Sigmoid colon (tissue), 7 donors: ENCODE results near the gene GDF15. TPM values are rescaled to one million over a fixed set of nuclear protein-coding genes. Genes with fewer than 3 reads are reported as not detected.

Experiments
- DNase-seq: peaks from one replicate; pipeline ENCODE4 v3.0.0-alpha.2; 2019
- H3K27ac ChIP-seq, 4 donors: fragments of 200-600 bp; sonication (generic); one replicate each; pipeline ENCODE4 v1.5.1; 2016 to 2019; ENCODE audit warnings: mild to moderate bottlenecking in 1 of 4
- H3K27me3 ChIP-seq, 3 donors: fragments of 200-600 bp; sonication (generic); one replicate each; pipeline ENCODE4 v1.5.1; 2019; ENCODE audit warnings: mild to moderate bottlenecking in 1 of 3
- H3K36me3 ChIP-seq, 4 donors: fragments of 200-600 bp; sonication (generic); one replicate each; pipeline ENCODE4 v1.5.1; 2016 to 2019
- H3K4me1 ChIP-seq, 4 donors: fragments of 200-600 bp; sonication (generic); one replicate each; pipeline ENCODE4 v1.5.1; 2017 to 2019
- H3K4me3 ChIP-seq, 4 donors: fragments of 200-600 bp; sonication (generic); one replicate each; pipeline ENCODE4 v1.5.1; 2017 to 2019; ENCODE audit warnings: mild to moderate bottlenecking in 2 of 4, moderate library complexity in 1 of 4
- H3K9me3 ChIP-seq, 4 donors: fragments of 200-600 bp in 3 of 4; sonication (generic) in 3 of 4; one replicate each; pipeline versions ENCODE4 v1.5.1 to v1.6.1; 2013 to 2019
- EP300 ChIP-seq, 4 donors: sonication (generic); formaldehyde crosslinking; IDR thresholded peaks; one replicate each; pipeline ENCODE4 v1.6.1; 2017; ENCODE audit warnings: antibody characterized with exemption in 4 of 4
- POLR2A ChIP-seq, 2 donors: fragments of 450-650 bp; IDR thresholded peaks; one replicate each; pipeline ENCODE4 v1.6.1; 2016; ENCODE audit warnings: antibody characterized with exemption in 2 of 2, mild to moderate bottlenecking in 2 of 2, moderate library complexity in 2 of 2
- POLR2AphosphoS5 ChIP-seq, 4 donors: sonication (generic); formaldehyde crosslinking; IDR thresholded peaks; one replicate each; pipeline ENCODE4 v1.6.1; 2017; ENCODE audit warnings: antibody characterized with exemption in 4 of 4
- WGBS, 2 donors: extraction: QIAGEN DNeasy Blood & Tissue Kit; methylation state at CpG; one replicate each; pipeline ENCODE4 v1.1.7; 2013; 5-methylcytosine and 5-hydroxymethylcytosine counted together
- intact Hi-C: fragments of 100-400 bp; cut with DNase I; formaldehyde crosslinking; loops from one replicate; pipeline ENCODE4 v1.15.1; 2023
- polyA plus RNA-seq, 3 donors: library from polyadenylated mRNA; stranded (reverse); fragments of 200-250 nt; gene quantifications; one replicate each; pipeline ENCODE4 v1.2.3, GENCODE V29; 2013
- total RNA-seq, 4 donors: library from RNA; depleted of rRNA; stranded (reverse); fragments of >200 nt; gene quantifications; one replicate each; pipeline ENCODE4 v1.1.0, GENCODE V29; 2016
- TF ChIP-seq, protein P1 (sequence below), 4 experiments: fragments of 450-650 bp in 3 of 4; fragments of 200-600 bp in 1 of 4; IDR thresholded peaks; one replicate each; pipeline ENCODE4 v1.5.1; 2016 to 2019; ENCODE audit warnings: antibody characterized with exemption in 4 of 4, mild to moderate bottlenecking in 3 of 4, moderate library complexity in 2 of 4
- donor health status: healthy with polysubstance abuse.
- donor health status: Bipolar disorder and iron deficiency.
- donor health status: healthy.

Gene GDF15
- total and polyA plus RNA-seq, 7 donors = 1.1 to 79.7 (median 7.2) TPM

DNA sequence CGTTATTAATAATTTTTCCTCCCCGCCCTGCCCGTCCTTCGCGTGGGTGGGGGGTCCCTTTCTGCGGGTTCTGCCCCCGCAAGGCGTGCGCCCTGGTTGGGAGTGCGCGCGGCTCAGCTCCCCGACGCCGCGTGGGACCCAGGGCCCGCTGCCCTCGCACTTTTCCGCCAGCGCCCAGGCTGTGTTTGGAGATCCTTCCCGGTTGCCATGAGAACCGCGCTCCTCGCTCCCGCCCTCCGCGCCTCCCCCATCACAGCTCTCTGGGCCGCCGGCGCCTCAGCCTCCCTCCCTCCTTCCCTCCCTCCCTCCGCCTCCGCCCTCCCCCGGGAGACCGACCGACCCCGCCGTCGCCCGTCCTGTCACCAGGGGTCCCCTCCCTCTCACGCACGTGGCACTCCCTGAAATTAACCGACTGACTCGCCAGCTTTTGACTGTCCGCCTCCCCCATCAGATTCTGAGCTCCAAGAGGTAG, 30.9 kb downstream of the GDF15 start:
- no peaks in the 10 kb centered on the region for H3K9me3 ChIP-seq
- no peaks in the 10 kb centered on the region for H3K36me3 ChIP-seq
- TF ChIP-seq POLR2AphosphoS5 (IDR thresholded peaks at IDR 0.05) (peak in 3 of 4 donors; percentile 49 to 69 (median 56)), POLR2A (IDR thresholded peaks at IDR 0.05) (no peak), EP300 (IDR thresholded peaks at IDR 0.05) (no peak)
- peak overlapping the region; percentile 82 to 88 (median 86) for H3K27ac ChIP-seq
- peak; percentile 95 for DNase-seq
- peak overlapping the region; percentile 6 to 74 (median 38) for H3K4me3 ChIP-seq
- 1% methylated on average over 44 of the region's 44 CpGs for WGBS, 2 donors
- intact Hi-C loops = loop anchor here (5.0 to 10.0 kb wide), 2 partner anchors 135 to 302 kb away; partner anchors contain the start of gene JUND
- H3K4me1 ChIP-seq = peaks cover 0 to 68% (median 62%) of the 10 kb centered on the region in 4 donors
- peaks cover 0 to 29% (median 3%) of the 10 kb centered on the region in 3 donors for H3K27me3 ChIP-seq

DNA sequence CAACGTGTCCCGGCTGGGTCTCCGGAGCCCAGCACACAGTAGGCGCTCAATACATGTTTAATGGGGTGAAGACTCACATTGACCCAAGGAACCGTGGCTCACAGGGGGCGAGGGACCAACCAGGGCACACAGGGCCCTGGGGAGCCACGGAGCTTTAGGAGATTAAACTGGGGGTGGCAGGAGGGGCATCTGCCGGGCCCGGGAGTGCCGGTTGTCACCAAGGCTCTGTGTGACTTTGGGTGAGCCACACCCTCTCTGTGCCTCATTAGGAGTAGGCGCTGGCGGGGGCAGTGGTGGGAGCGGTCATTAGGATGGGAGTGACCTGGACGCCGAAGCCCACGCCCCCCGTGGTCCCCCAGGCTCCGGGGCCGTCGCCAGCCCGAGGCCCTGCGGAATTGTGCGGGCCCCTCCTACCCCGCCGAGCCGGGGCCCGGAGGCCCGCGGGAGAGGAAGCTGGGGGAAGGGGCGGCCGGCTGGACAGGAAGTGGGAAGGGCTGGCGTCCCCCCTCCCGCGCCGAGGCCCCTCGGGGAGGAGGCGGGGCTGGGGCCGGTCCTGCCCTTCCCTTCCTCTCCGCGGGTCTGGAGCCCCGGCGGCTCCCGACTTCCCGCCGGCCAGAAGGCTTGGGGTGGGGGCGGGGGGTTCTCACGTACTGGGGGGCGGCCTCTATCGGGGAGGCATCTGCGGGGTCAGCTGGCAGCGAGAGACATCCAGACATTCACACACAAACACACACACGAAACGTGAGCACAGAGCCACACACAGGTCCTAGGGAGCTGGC, 31.5 kb downstream of the GDF15 start:
- 0% methylated on average over 53 of the region's 53 CpGs for WGBS, 2 donors
- Histone ChIP-seq H3K9me3 (no peaks in the 10 kb centered on the region), H3K4me3 (peak overlapping the region; percentile 6 to 74 (median 38)), H3K36me3 (no peaks in the 10 kb centered on the region), H3K27ac (peak overlapping the region; percentile 82 to 88 (median 86)), H3K27me3 (peaks cover 0 to 29% (median 3%) of the 10 kb centered on the region in 3 donors), H3K4me1 (peaks cover 0 to 68% (median 62%) of the 10 kb centered on the region in 4 donors)
- TF ChIP-seq POLR2AphosphoS5 (IDR thresholded peaks at IDR 0.05) (peak in 3 of 4 donors; percentile 29 to 53 (median 46)), EP300 (IDR thresholded peaks at IDR 0.05) (no peak)
- DNase-seq = peak; percentile 91
- intact Hi-C loops = loop anchor here (5.0 to 10.0 kb wide), 2 partner anchors 135 to 303 kb away; partner anchors contain the start of gene JUND

DNA sequence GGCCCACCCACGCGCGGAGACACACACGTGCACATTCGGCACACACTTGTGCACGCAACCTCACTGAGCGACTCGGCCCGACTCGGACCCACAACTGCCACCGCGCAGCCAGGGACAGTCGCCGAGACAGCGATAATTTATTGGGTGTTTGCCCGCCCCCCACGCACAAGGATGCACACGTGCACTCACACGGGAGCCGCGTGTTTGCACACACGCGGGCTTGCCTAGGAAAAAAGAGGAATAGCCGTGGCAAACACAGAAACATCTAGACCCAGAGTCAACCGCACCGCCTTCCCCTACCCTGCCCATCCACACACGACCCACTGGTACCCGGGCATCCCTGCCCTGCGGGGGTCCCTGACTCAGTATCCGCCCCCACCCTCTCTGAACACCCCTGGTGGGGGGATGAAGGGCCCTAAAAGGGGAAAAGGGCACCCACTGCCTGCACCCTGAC, 32.1 kb downstream of the GDF15 start:
- Histone ChIP-seq H3K9me3 (no peaks in the 10 kb centered on the region), H3K27ac (peak overlapping the region; percentile 82 to 88 (median 86)), H3K27me3 (peaks cover 0 to 29% (median 3%) of the 10 kb centered on the region in 3 donors), H3K36me3 (no peaks in the 10 kb centered on the region), H3K4me3 (peak overlapping the region in 3 of 4 donors; percentile 37 to 74 (median 40)), H3K4me1 (peaks cover 0 to 68% (median 62%) of the 10 kb centered on the region in 4 donors)
- TF ChIP-seq POLR2AphosphoS5 (IDR thresholded peaks at IDR 0.05) = peak in 1 of 4 donors; percentile 18
- no peak for TF ChIP-seq EP300 (IDR thresholded peaks at IDR 0.05)
- intact Hi-C loops = loop anchor here (5.0 to 10.0 kb wide), 2 partner anchors 136 to 303 kb away; partner anchors contain the start of gene JUND
- no peak for DNase-seq
- 5 to 10% methylated on average over 30 of the region's 30 CpGs for WGBS, 2 donors

DNA sequence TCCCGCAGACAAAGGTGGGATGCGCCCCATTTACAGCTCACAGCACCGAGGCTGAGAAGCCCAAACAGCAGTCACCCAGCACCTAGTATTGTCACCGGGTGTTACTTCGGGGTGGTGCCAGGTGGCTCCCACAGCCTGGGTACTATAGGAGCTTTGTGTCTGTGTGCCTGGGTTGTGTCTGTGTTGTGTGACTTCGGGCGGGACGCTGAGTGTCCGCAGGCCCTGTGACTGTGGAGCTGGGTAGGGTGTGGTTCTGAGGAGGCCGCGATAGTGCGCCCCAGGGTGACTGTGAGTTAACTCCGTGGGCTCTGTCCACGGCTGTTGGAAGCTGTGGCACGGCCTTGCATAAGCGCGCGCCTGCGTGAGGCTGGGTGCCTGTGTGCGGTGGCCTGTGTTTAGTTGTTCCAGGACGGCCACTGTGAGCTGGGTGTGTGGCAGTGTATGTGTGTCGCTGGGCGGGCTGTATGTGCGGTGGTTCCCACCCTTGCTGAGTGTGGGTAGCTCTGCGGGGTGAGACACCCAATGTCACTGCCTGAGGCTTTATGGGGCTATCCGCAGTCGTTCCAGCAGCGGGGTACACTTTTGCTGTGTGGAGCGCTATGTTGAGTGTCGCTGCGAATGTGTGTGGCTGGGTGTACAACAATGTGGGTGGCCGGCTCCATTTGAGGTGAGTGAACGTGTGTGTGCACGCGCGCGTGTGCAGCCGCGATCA, 32.7 kb downstream of the GDF15 start:
- H3K9me3 ChIP-seq = no peaks in the 10 kb centered on the region
- peaks cover 0 to 29% (median 3%) of the 10 kb centered on the region in 3 donors for H3K27me3 ChIP-seq
- H3K4me1 ChIP-seq = peaks cover 0 to 73% (median 67%) of the 10 kb centered on the region in 4 donors
- peak overlapping the region; percentile 82 to 88 (median 86) for H3K27ac ChIP-seq
- WGBS, 2 donors = 3 to 19% methylated on average over 39 of the region's 39 CpGs
- intact Hi-C loops = loop anchor here (5.0 to 10.0 kb wide), 2 partner anchors 136 to 304 kb away; partner anchors contain the start of gene JUND
- peak overlapping the region; percentile 20 to 74 (median 64) for H3K4me3 ChIP-seq
- TF ChIP-seq EP300 (IDR thresholded peaks at IDR 0.05) (no peak), POLR2AphosphoS5 (IDR thresholded peaks at IDR 0.05) (no peak), POLR2A (IDR thresholded peaks at IDR 0.05) (no peak)
- DNase-seq = no peak
- H3K36me3 ChIP-seq = no peaks in the 10 kb centered on the region

DNA sequence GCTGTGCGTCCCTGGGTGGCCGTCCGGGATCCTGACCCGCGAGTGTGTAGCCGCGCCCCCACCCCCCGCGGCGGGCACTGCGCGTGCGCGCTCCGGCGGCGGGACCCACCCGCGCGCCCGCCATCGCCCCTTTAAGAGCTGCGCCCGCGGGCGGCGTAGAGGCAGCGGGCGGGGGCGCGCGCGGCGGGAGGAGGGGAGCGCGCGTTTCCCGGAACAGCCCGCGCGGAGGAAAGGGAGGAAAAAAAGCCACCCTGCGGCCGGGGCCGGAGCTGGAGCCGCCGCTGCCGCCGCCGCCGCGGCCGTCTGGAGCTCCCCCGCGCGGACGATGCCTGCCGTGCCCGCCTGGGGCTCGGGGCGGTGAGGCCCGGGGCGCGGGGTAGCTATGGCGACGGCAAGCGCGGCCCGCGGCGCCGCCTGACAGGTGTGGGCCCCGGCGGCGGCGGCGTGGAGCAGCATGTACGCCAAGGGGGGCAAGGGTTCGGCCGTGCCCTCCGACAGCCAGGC, 33.3 kb downstream of the GDF15 start, which contains the start of gene SSBP4:
Gene SSBP4 (plus strand): TSS at position 204 of the 504 bp plus-strand sequence. CDS start 251 bp downstream, at position 455.
- WGBS, 2 donors = 0 to 1% methylated on average over 80 of the region's 80 CpGs
- peak within 1 kb of the TSS; percentile 41 to 74 (median 64) for H3K4me3 ChIP-seq
- peak within 1 kb of the TSS; percentile 82 to 88 (median 86) for H3K27ac ChIP-seq
- H3K4me1 ChIP-seq = peaks cover 0 to 79% (median 69%) of the 10 kb centered on the region in 4 donors
- no peaks in the 10 kb centered on the region for H3K36me3 ChIP-seq
- TF ChIP-seq, protein P1, sequence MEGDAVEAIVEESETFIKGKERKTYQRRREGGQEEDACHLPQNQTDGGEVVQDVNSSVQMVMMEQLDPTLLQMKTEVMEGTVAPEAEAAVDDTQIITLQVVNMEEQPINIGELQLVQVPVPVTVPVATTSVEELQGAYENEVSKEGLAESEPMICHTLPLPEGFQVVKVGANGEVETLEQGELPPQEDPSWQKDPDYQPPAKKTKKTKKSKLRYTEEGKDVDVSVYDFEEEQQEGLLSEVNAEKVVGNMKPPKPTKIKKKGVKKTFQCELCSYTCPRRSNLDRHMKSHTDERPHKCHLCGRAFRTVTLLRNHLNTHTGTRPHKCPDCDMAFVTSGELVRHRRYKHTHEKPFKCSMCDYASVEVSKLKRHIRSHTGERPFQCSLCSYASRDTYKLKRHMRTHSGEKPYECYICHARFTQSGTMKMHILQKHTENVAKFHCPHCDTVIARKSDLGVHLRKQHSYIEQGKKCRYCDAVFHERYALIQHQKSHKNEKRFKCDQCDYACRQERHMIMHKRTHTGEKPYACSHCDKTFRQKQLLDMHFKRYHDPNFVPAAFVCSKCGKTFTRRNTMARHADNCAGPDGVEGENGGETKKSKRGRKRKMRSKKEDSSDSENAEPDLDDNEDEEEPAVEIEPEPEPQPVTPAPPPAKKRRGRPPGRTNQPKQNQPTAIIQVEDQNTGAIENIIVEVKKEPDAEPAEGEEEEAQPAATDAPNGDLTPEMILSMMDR (IDR thresholded peaks at IDR 0.05) = peak in 1 of 4 experiments; percentile 14
- TF ChIP-seq POLR2A (IDR thresholded peaks at IDR 0.05) (no peak), POLR2AphosphoS5 (IDR thresholded peaks at IDR 0.05) (peak in 3 of 4 donors; percentile 29 to 60 (median 47))
- H3K27me3 ChIP-seq = peaks cover 0 to 29% (median 3%) of the 10 kb centered on the region in 3 donors
- intact Hi-C loops = loop anchor here (5.0 to 10.0 kb wide), 2 partner anchors 137 to 304 kb away; partner anchors contain the start of gene JUND
- H3K9me3 ChIP-seq = no peaks in the 10 kb centered on the region
- no peak for DNase-seq
